Panc1 (cell line): ENCODE measurements around the gene ARHGEF7.

ENCODE experiments used
- SIN3A ChIP-seq: IDR thresholded peaks from 2 replicates; pipeline ENCODE4 v1.6.1; 2012; ENCODE audit warnings: low read depth, mild to moderate bottlenecking, low read length, moderate library complexity, borderline replicate concordance; ENCODE audit not compliant: insufficient read depth
- TF ChIP-seq, protein P1 (sequence below): fragments of 450-650 bp; IDR thresholded peaks from 2 replicates; pipeline ENCODE4 v1.5.1; 2017; ENCODE audit warnings: mild to moderate bottlenecking
- TF ChIP-seq, protein P2 (sequence below), 2 experiments: IDR thresholded peaks; 2 replicates each; pipeline ENCODE4 v1.6.1; 2011 to 2012; ENCODE audit warnings: low read depth in 2 of 2, control low read depth in 1 of 2, low read length in 1 of 2, mild to moderate bottlenecking in 1 of 2, moderate library complexity in 1 of 2; ENCODE audit not compliant: insufficient read depth in 1 of 2

DNA sequence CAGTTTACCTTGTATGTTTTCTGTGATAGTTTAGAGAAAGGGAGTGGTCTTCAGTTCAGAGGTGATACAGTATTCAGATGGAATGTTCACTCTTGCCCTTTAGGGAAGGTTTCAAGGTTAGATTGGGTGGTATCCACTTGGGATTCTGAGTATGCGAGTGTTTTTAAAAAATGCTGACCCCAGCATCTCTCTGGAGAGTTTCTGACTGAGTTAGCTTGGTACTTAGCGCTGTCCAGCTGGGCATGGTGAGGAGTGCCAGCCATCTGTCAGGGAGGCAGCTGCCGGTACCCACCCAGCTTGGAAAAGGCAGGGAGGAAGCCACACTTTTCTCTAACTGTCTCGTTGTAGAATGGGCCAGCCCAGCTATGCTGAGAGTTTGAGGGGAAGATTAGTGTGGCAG is 63.3 kb downstream of the ARHGEF7 start:
- TF ChIP-seq, protein P1, sequence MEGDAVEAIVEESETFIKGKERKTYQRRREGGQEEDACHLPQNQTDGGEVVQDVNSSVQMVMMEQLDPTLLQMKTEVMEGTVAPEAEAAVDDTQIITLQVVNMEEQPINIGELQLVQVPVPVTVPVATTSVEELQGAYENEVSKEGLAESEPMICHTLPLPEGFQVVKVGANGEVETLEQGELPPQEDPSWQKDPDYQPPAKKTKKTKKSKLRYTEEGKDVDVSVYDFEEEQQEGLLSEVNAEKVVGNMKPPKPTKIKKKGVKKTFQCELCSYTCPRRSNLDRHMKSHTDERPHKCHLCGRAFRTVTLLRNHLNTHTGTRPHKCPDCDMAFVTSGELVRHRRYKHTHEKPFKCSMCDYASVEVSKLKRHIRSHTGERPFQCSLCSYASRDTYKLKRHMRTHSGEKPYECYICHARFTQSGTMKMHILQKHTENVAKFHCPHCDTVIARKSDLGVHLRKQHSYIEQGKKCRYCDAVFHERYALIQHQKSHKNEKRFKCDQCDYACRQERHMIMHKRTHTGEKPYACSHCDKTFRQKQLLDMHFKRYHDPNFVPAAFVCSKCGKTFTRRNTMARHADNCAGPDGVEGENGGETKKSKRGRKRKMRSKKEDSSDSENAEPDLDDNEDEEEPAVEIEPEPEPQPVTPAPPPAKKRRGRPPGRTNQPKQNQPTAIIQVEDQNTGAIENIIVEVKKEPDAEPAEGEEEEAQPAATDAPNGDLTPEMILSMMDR: no peak
- TF ChIP-seq SIN3A: no peak
- TF ChIP-seq, protein P2, sequence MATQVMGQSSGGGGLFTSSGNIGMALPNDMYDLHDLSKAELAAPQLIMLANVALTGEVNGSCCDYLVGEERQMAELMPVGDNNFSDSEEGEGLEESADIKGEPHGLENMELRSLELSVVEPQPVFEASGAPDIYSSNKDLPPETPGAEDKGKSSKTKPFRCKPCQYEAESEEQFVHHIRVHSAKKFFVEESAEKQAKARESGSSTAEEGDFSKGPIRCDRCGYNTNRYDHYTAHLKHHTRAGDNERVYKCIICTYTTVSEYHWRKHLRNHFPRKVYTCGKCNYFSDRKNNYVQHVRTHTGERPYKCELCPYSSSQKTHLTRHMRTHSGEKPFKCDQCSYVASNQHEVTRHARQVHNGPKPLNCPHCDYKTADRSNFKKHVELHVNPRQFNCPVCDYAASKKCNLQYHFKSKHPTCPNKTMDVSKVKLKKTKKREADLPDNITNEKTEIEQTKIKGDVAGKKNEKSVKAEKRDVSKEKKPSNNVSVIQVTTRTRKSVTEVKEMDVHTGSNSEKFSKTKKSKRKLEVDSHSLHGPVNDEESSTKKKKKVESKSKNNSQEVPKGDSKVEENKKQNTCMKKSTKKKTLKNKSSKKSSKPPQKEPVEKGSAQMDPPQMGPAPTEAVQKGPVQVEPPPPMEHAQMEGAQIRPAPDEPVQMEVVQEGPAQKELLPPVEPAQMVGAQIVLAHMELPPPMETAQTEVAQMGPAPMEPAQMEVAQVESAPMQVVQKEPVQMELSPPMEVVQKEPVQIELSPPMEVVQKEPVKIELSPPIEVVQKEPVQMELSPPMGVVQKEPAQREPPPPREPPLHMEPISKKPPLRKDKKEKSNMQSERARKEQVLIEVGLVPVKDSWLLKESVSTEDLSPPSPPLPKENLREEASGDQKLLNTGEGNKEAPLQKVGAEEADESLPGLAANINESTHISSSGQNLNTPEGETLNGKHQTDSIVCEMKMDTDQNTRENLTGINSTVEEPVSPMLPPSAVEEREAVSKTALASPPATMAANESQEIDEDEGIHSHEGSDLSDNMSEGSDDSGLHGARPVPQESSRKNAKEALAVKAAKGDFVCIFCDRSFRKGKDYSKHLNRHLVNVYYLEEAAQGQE (IDR thresholded peaks at IDR 0.05; ENCODE audit: insufficient read depth in 1 of 2, low read depth in 2 of 2, low read length in 1 of 2): no peak
